C4-2B (cell line): Measurements from ENCODE around the gene PIK3CD.

Experiments used
- CTCF ChIP-seq: fragments of 450-650 bp; conservative IDR thresholded peaks from 2 replicates; pipeline ENCODE4 v1.5.1; 2017; ENCODE audit warnings: mild to moderate bottlenecking
- ZFX ChIP-seq: fragments of 450-650 bp; IDR thresholded peaks from 2 replicates; pipeline ENCODE4 v1.6.1; 2017

GRCh38 chr1:9654051-9654833, 2.7 kb downstream of the PIK3CD start:
- TF ChIP-seq CTCF: no peak
- TF ChIP-seq ZFX: no peak
